GM18907 (cell line): ENCODE data around the gene DPPA5.
"Not testable (repeated sequence)": the region's sequence is repeated elsewhere in the genome, so short reads cannot be mapped to it uniquely, and the experiment has no call there.

Source experiments
- ATAC-seq: cut with Tn5 transposase; IDR thresholded peaks from one replicate; pipeline ENCODE4 v1.9.1; 2021; ENCODE audit warnings: mild to moderate bottlenecking, moderate library complexity; ENCODE audit not compliant: unreplicated experiment

The DPPA5 gene

GRCh38 chr6:73364549-73364948 is 10.5 kb upstream of the DPPA5 start:
- ATAC-seq, result no peak

GRCh38 chr6:73364121-73364520 is 10.0 kb upstream of the DPPA5 start:
- no peak for ATAC-seq

GRCh38 chr6:73363537-73363875 is 9.4 kb upstream of the DPPA5 start:
- ATAC-seq, result no peak

GRCh38 chr6:73362869-73363536 is 8.9 kb upstream of the DPPA5 start:
- ATAC-seq, result no peak

GRCh38 chr6:73362358-73362757 is 8.3 kb upstream of the DPPA5 start, which contains the start of gene KHDC3L:
KHDC3L (plus strand) TSS chr6:73362658; CDS start chr6:73362730, 72 bp downstream.
- no peak for ATAC-seq

GRCh38 chr6:73349311-73349710 is 4.8 kb downstream of the DPPA5 start:
- ATAC-seq, result no peak

- ATAC-seq, result no peak
Observed at GRCh38 chr6:73348550-73349204, 5.4 kb downstream of the DPPA5 start.

- no peak for ATAC-seq
Observed at GRCh38 chr6:73343164-73343563, 10.9 kb downstream of the DPPA5 start.

GRCh38 chr6:73342174-73342573 is 11.9 kb downstream of the DPPA5 start:
- ATAC-seq, result no peak

- no peak for ATAC-seq
Observed at GRCh38 chr6:73341335-73341734, 12.7 kb downstream of the DPPA5 start.

GRCh38 chr6:73340048-73340447 is 14.0 kb downstream of the DPPA5 start:
- no peak for ATAC-seq

- no peak for ATAC-seq
Observed at GRCh38 chr6:73339340-73339739, 14.7 kb downstream of the DPPA5 start.

GRCh38 chr6:73329201-73329600 is 24.9 kb downstream of the DPPA5 start:
- ATAC-seq, result no peak

- no peak for ATAC-seq
Observed at GRCh38 chr6:73328790-73329189, 25.3 kb downstream of the DPPA5 start.

GRCh38 chr6:73325656-73326055 is 28.4 kb downstream of the DPPA5 start:
- ATAC-seq, result no peak

GRCh38 chr6:73323323-73323722 is 30.8 kb downstream of the DPPA5 start:
- ATAC-seq, result no peak

GRCh38 chr6:73314577-73315492 is 39.2 kb downstream of the DPPA5 start:
- no peak for ATAC-seq

- ATAC-seq, result not testable (repeated sequence)
Observed at GRCh38 chr6:73310503-73310845, 43.6 kb downstream of the DPPA5 start.

GRCh38 chr6:73309785-73310502 is 44.1 kb downstream of the DPPA5 start:
- peak; percentile 99 for ATAC-seq

- no peak for ATAC-seq
Observed at GRCh38 chr6:73309535-73309784, 44.6 kb downstream of the DPPA5 start.

GRCh38 chr6:73308712-73309534 is 45.2 kb downstream of the DPPA5 start:
- no peak for ATAC-seq
